HG03064 (cell line): ENCODE data around the gene TKTL1.

ENCODE experiments used
- ATAC-seq: cut with Tn5 transposase; IDR thresholded peaks from one replicate; pipeline ENCODE4 v1.9.1; 2021; ENCODE audit warnings: low read depth; ENCODE audit not compliant: unreplicated experiment

Gene TKTL1

GRCh38 chrX:154374313-154375155 lies 78.9 kb downstream of the TKTL1 start, which contains the start of gene FLNA:
TSS of gene FLNA (minus strand) at chrX:154374634. CDS start at chrX:154371245, 3,389 bp downstream.
- ATAC-seq, result no peak

DNA sequence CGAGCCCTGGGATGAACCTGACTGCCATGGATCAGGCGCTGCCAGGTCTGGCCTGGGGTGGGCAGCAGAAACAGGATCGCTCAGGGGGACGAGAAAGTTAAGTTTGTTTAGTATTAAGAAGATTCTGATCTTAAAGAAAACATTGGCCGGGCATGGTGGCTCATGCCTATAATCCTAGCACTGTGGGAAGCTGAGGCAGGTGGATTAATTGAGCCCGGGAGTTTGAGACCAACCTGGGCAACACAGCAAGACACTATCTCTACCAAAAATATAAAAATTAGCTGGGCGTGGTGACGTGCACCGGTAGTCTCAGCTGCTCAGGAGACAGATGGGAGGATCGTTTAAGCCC lies 79.5 kb downstream of the TKTL1 start:
- no peak for ATAC-seq

- ATAC-seq, result no peak
These were observed 81.2 kb downstream of the TKTL1 start for GRCh38 chrX:154376774-154377173.

GRCh38 chrX:154378059-154378798 lies 82.6 kb downstream of the TKTL1 start:
- no peak for ATAC-seq

GRCh38 chrX:154378799-154379568 lies 83.4 kb downstream of the TKTL1 start, which contains the start of gene EMD:
TSS of gene EMD (plus strand) at chrX:154379295. CDS start at chrX:154379485, 190 bp downstream.
- peak; percentile 82 for ATAC-seq

DNA sequence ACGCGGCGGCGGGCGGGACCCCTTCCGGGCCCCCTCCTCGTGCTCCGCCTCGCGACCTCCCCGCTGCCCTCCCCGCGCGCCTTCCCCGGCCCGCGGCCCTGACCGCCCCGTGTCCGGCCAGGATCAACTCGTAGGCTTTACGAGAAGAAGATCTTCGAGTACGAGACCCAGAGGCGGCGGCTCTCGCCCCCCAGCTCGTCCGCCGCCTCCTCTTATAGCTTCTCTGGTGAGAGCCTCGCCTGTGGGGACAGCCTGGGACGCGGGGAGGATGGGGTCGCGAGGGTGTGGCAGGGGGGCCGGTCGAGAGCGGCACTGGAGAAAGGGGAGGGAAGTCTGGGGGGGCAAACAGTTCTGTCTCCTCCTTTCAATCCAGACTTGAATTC lies 84.0 kb downstream of the TKTL1 start:
- ATAC-seq, result no peak
